Effector memory CD8-positive, alpha-beta T cell (primary cell): ENCODE results near the gene DHRS3.

ENCODE experiments used
- ATAC-seq: fragments of 150-1000 bp; cut with Tn5 transposase; replicated peaks from 2 replicates; pipeline ENCODE4 v1.10.0; 2021; ENCODE audit warnings: mild to moderate bottlenecking, moderate library complexity
- DNase-seq, 3 experiments: peaks; one replicate each; pipeline ENCODE4 v3.0.0; 2021
- H3K27ac Mint-ChIP-seq, 2 donors: one replicate each; pipeline ENCODE4 v1.8.0; 2022; ENCODE audit warnings: mild to moderate bottlenecking in 2 of 2, mixed read lengths in 2 of 2, moderate library complexity in 2 of 2
- H3K27me3 Mint-ChIP-seq, 2 donors: one replicate each; pipeline ENCODE4 v1.8.0; 2022; ENCODE audit warnings: mixed read lengths in 2 of 2
- H3K36me3 Mint-ChIP-seq: one replicate; pipeline ENCODE4 v1.8.0; 2022; ENCODE audit warnings: mild to moderate bottlenecking, moderate library complexity, mixed read lengths; ENCODE audit not compliant: insufficient read depth
- H3K4me1 Mint-ChIP-seq, 2 donors: one replicate each; pipeline ENCODE4 v1.8.0; 2022; ENCODE audit warnings: low read depth in 2 of 2, mixed read lengths in 2 of 2
- H3K4me3 Mint-ChIP-seq, 2 donors: one replicate each; pipeline ENCODE4 v1.8.0; 2022; ENCODE audit warnings: mild to moderate bottlenecking in 2 of 2, mixed read lengths in 2 of 2, moderate library complexity in 2 of 2
- H3K9me3 Mint-ChIP-seq, 2 donors: one replicate each; pipeline ENCODE4 v1.8.0; 2022; ENCODE audit warnings: mixed read lengths in 2 of 2

Gene DHRS3

GRCh38 chr1:12608311-12608957, 9.6 kb downstream of the DHRS3 start:
- Mint-ChIP-seq H3K36me3 (peaks cover 8% of the 10 kb centered on the region), H3K4me1 (peaks cover 35 to 49% of the 10 kb centered on the region in 2 donors), H3K9me3 (no peaks in the 10 kb centered on the region), H3K27ac (peak overlapping the region; percentile 86 to 87), H3K27me3 (no peaks in the 10 kb centered on the region), H3K4me3 (no peak overlapping the region)
- DNase-seq (no peak), ATAC-seq (no peak)

- ATAC-seq (no peak), DNase-seq (no peak)
- peak overlapping the region; percentile 86 to 87 for H3K27ac Mint-ChIP-seq
- H3K27me3 Mint-ChIP-seq = no peaks in the 10 kb centered on the region
- H3K9me3 Mint-ChIP-seq = no peaks in the 10 kb centered on the region
- H3K4me3 Mint-ChIP-seq = no peak overlapping the region
- H3K36me3 Mint-ChIP-seq = peaks cover 8% of the 10 kb centered on the region
- peaks cover 38 to 43% of the 10 kb centered on the region in 2 donors for H3K4me1 Mint-ChIP-seq
Measured at GRCh38 chr1:12607263-12607662, 10.7 kb downstream of the DHRS3 start.

GRCh38 chr1:12604986-12605385, 13.0 kb downstream of the DHRS3 start:
- peak overlapping the region; percentile 78 for H3K4me3 Mint-ChIP-seq
- H3K9me3 Mint-ChIP-seq = no peaks in the 10 kb centered on the region
- no peaks in the 10 kb centered on the region for H3K27me3 Mint-ChIP-seq
- H3K4me1 Mint-ChIP-seq = peaks cover 45 to 54% of the 10 kb centered on the region in 2 donors
- H3K36me3 Mint-ChIP-seq = peaks cover 18% of the 10 kb centered on the region
- no peak for DNase-seq
- H3K27ac Mint-ChIP-seq = peak overlapping the region; percentile 96 to 99
- no peak for ATAC-seq

GRCh38 chr1:12604114-12604874, 13.7 kb downstream of the DHRS3 start:
- Mint-ChIP-seq H3K4me3 (peak overlapping the region; percentile 78), H3K4me1 (peaks cover 43 to 53% of the 10 kb centered on the region in 2 donors)

GRCh38 chr1:12603224-12603623, 14.8 kb downstream of the DHRS3 start:
- Mint-ChIP-seq H3K9me3 (no peaks in the 10 kb centered on the region), H3K4me3 (peak overlapping the region in 1 of 2 donors; percentile 33), H3K27me3 (no peaks in the 10 kb centered on the region), H3K27ac (peak overlapping the region; percentile 96 to 99), H3K36me3 (peaks cover 21% of the 10 kb centered on the region), H3K4me1 (peaks cover 43 to 46% of the 10 kb centered on the region in 2 donors)
- no peak for DNase-seq
- no peak for ATAC-seq

More at GRCh38 chr1:12604114-12604874, 13.7 kb downstream of the DHRS3 start:
- Mint-ChIP-seq H3K27ac (peak overlapping the region; percentile 96 to 99), H3K9me3 (no peaks in the 10 kb centered on the region), H3K36me3 (peaks cover 21% of the 10 kb centered on the region), H3K27me3 (no peaks in the 10 kb centered on the region)
- ATAC-seq (peak; percentile 99), DNase-seq (peak; percentile 53 to 60 (median 60))

GRCh38 chr1:12602659-12603024, 15.4 kb downstream of the DHRS3 start:
- no peaks in the 10 kb centered on the region for H3K27me3 Mint-ChIP-seq
- H3K4me1 Mint-ChIP-seq = peaks cover 47 to 50% of the 10 kb centered on the region in 2 donors
- H3K36me3 Mint-ChIP-seq = peaks cover 18% of the 10 kb centered on the region
- H3K9me3 Mint-ChIP-seq = no peaks in the 10 kb centered on the region
- no peak for ATAC-seq
- H3K4me3 Mint-ChIP-seq = peak overlapping the region in 1 of 2 donors; percentile 33
- no peak for DNase-seq
- H3K27ac Mint-ChIP-seq = peak overlapping the region; percentile 38 to 99

GRCh38 chr1:12601700-12602658, 16.0 kb downstream of the DHRS3 start:
- peaks cover 51 to 55% of the 10 kb centered on the region in 2 donors for H3K4me1 Mint-ChIP-seq
- no peak overlapping the region for H3K4me3 Mint-ChIP-seq
- no peak for ATAC-seq
- DNase-seq = no peak
- peaks cover 17% of the 10 kb centered on the region for H3K36me3 Mint-ChIP-seq
- H3K27me3 Mint-ChIP-seq = no peaks in the 10 kb centered on the region
- peak overlapping the region; percentile 38 to 99 for H3K27ac Mint-ChIP-seq
- no peaks in the 10 kb centered on the region for H3K9me3 Mint-ChIP-seq

GRCh38 chr1:12600880-12601633, 17.0 kb downstream of the DHRS3 start:
- Mint-ChIP-seq H3K27ac (peak overlapping the region; percentile 53 to 99), H3K9me3 (no peaks in the 10 kb centered on the region), H3K36me3 (peaks cover 21% of the 10 kb centered on the region), H3K4me3 (no peak overlapping the region), H3K27me3 (no peaks in the 10 kb centered on the region), H3K4me1 (peaks cover 53 to 58% of the 10 kb centered on the region in 2 donors)
- peak; percentile 29 for ATAC-seq
- DNase-seq = peak; percentile 55 to 62 (median 60)

- no peaks in the 10 kb centered on the region for H3K27me3 Mint-ChIP-seq
- peaks cover 21% of the 10 kb centered on the region for H3K36me3 Mint-ChIP-seq
- H3K9me3 Mint-ChIP-seq = no peaks in the 10 kb centered on the region
- peak overlapping the region; percentile 38 to 53 for H3K27ac Mint-ChIP-seq
- DNase-seq = no peak
- ATAC-seq = no peak
- H3K4me1 Mint-ChIP-seq = peaks cover 49 to 55% of the 10 kb centered on the region in 2 donors
- H3K4me3 Mint-ChIP-seq = no peak overlapping the region
Measured at GRCh38 chr1:12600335-12600734, 17.7 kb downstream of the DHRS3 start.

GRCh38 chr1:12599657-12600056, 18.4 kb downstream of the DHRS3 start:
- DNase-seq = no peak
- Mint-ChIP-seq H3K4me1 (peaks cover 51 to 53% of the 10 kb centered on the region in 2 donors), H3K27ac (peak overlapping the region in 1 of 2 donors; percentile 57)

GRCh38 chr1:12598974-12599373, 19.0 kb downstream of the DHRS3 start:
- peak overlapping the region; percentile 57 to 76 for H3K27ac Mint-ChIP-seq
- no peak for ATAC-seq
- no peak for DNase-seq
- H3K9me3 Mint-ChIP-seq = no peaks in the 10 kb centered on the region
- H3K36me3 Mint-ChIP-seq = peaks cover 17% of the 10 kb centered on the region
- no peak overlapping the region for H3K4me3 Mint-ChIP-seq
- peaks cover 50 to 53% of the 10 kb centered on the region in 2 donors for H3K4me1 Mint-ChIP-seq
- H3K27me3 Mint-ChIP-seq = peaks cover 0 to 9% of the 10 kb centered on the region in 2 donors

More at GRCh38 chr1:12599657-12600056, 18.4 kb downstream of the DHRS3 start:
- Mint-ChIP-seq H3K36me3 (peaks cover 20% of the 10 kb centered on the region), H3K4me3 (no peak overlapping the region), H3K9me3 (no peaks in the 10 kb centered on the region), H3K27me3 (peaks cover 0 to 3% of the 10 kb centered on the region in 2 donors)
- no peak for ATAC-seq

GRCh38 chr1:12597792-12598191, 20.2 kb downstream of the DHRS3 start:
- Mint-ChIP-seq H3K27me3 (peaks cover 0 to 9% of the 10 kb centered on the region in 2 donors), H3K4me1 (peaks cover 50 to 53% of the 10 kb centered on the region in 2 donors), H3K9me3 (no peaks in the 10 kb centered on the region), H3K4me3 (no peak overlapping the region), H3K27ac (peak overlapping the region; percentile 76 to 90), H3K36me3 (peaks cover 20% of the 10 kb centered on the region)
- no peak for ATAC-seq
- no peak for DNase-seq
